Stomach (tissue), 4 donors: ENCODE data around the gene SGMS2.

Source experiments
- POLR2AphosphoS5 ChIP-seq, 3 donors: sonication (generic); formaldehyde crosslinking; IDR thresholded peaks; one replicate each; pipeline ENCODE4 v1.6.1; 2016; ENCODE audit warnings: antibody characterized with exemption in 3 of 3
- TF ChIP-seq, protein P1 (sequence below), 7 experiments: fragments of 450-650 bp in 4 of 7; fragments of 200-600 bp in 3 of 7; sonication (generic) in 3 of 7; IDR thresholded peaks; one replicate each; pipeline ENCODE4 v1.5.1; 2016 to 2019; ENCODE audit warnings: antibody characterized with exemption in 7 of 7, control low read depth in 2 of 7, mild to moderate bottlenecking in 1 of 7

DNA sequence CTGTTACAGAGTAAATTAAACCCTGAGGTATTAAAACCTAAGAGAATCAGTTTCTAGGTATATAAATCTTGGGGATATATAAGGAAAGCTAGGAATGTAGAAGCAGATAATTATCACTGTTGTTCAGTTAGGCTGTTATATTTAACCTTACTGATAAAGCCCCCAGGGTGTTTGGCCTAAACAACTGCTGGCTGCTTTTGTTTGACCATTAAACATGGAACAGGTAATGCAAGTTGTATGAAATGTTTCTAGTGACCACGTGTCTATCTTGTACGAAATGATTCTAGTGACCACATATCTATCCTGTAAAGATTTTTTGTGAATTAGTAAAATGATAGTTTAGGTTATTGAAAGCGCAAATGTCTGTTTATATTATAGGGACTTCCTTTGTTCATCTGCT is 52.6 kb downstream of the SGMS2 start:
- TF ChIP-seq, protein P1, sequence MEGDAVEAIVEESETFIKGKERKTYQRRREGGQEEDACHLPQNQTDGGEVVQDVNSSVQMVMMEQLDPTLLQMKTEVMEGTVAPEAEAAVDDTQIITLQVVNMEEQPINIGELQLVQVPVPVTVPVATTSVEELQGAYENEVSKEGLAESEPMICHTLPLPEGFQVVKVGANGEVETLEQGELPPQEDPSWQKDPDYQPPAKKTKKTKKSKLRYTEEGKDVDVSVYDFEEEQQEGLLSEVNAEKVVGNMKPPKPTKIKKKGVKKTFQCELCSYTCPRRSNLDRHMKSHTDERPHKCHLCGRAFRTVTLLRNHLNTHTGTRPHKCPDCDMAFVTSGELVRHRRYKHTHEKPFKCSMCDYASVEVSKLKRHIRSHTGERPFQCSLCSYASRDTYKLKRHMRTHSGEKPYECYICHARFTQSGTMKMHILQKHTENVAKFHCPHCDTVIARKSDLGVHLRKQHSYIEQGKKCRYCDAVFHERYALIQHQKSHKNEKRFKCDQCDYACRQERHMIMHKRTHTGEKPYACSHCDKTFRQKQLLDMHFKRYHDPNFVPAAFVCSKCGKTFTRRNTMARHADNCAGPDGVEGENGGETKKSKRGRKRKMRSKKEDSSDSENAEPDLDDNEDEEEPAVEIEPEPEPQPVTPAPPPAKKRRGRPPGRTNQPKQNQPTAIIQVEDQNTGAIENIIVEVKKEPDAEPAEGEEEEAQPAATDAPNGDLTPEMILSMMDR (IDR thresholded peaks at IDR 0.05): no peak
- no peak for TF ChIP-seq POLR2AphosphoS5 (IDR thresholded peaks at IDR 0.05)
